NCI-H748 (cell line): ENCODE measurements around the gene BCL11B.

Experiments
- DNase-seq: peaks from one replicate; lab custom pipeline; 2025; ENCODE audit not compliant: unreplicated experiment; lab: John Stamatoyannopoulos, UW

Gene BCL11B

GRCh38 chr14:99123208-99123870 lies 148.7 kb downstream of the BCL11B start:
- no peak for DNase-seq

GRCh38 chr14:99122521-99123125 lies 149.4 kb downstream of the BCL11B start:
- DNase-seq: no peak

GRCh38 chr14:99121319-99121875 lies 150.6 kb downstream of the BCL11B start:
- no peak for DNase-seq

GRCh38 chr14:99120526-99121318 lies 151.3 kb downstream of the BCL11B start:
- DNase-seq: no peak

- no peak for DNase-seq
Observed at GRCh38 chr14:99119554-99120525, 152.2 kb downstream of the BCL11B start.
